ENCODE results near the gene LPCAT1. TPM values are rescaled to one million over a fixed set of nuclear protein-coding genes. Genes with fewer than 3 reads are reported as not detected.

Gene LPCAT1
- total RNA-seq, 1 donor from 2014 or later: 86.2 TPM

DNA sequence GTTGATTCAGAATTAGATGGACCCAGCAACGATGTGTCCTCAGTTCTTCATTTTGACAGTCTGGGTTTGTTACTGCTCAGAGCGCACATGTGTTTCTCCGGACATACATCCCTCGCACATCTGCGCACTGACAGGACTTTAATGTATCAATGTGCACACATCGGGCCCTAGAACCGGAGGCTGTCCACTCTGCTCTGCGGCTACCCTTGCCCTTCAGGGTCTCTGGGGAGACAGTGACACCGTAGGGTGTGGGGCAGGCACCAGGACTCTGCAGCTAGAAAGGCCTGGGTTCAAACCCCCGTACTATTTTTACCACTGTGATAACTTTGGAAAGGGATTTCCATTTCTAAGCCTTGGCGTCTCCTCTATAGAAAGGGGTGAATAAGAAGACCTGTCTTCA, 23.5 kb upstream of the LPCAT1 start:
- DNase-seq (ENCODE audit: low spot score in 2 of 2): no peak
- Histone ChIP-seq H3K4me3 (no peak overlapping the region), H3K27ac (no peak overlapping the region), H3K27me3 (no peaks in the 10 kb centered on the region), H3K9me3 (no peaks in the 10 kb centered on the region), H3K36me3 (no peaks in the 10 kb centered on the region), H3K4me1 (peaks cover 1 to 2% of the 10 kb centered on the region in 2 donors)
- intact Hi-C loops (cut with DNase I): no loop called here
- no peak for TF ChIP-seq CTCF (IDR thresholded peaks at IDR 0.05)

DNA sequence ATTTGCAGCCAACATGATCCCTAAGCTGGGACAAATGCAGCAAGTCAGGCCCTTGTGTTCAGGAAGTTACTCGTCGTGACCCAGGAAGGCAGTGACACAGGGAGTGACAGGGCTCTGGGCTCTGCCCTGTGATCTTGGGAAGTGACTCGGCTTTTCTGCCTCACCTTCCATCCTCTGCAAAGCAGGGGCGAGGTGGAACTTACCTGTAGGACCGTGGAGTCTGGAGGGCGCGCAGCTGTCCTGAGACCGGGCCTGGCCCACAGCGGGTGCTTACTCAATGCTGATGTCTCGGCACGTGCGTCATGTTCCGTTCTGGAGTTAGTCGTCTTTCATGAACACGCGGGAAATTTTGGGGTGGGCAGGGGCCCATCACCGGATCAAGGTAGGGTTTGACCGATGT, 22.8 kb upstream of the LPCAT1 start:
- Histone ChIP-seq H3K4me3 (no peak overlapping the region), H3K27ac (no peak overlapping the region), H3K9me3 (no peaks in the 10 kb centered on the region), H3K27me3 (no peaks in the 10 kb centered on the region), H3K36me3 (no peaks in the 10 kb centered on the region), H3K4me1 (peaks cover 8% of the 10 kb centered on the region in 2 donors)
- peak in 1 of 2 donors; percentile 61 for DNase-seq (ENCODE audit: low spot score in 2 of 2)
- no peak for TF ChIP-seq CTCF (IDR thresholded peaks at IDR 0.05)
- intact Hi-C loops (cut with DNase I): no loop called here

GRCh38 chr5:1545805-1546355, 22.1 kb upstream of the LPCAT1 start:
- no peak for TF ChIP-seq CTCF (IDR thresholded peaks at IDR 0.05)
- Histone ChIP-seq H3K4me1 (peaks cover 8 to 10% of the 10 kb centered on the region in 2 donors), H3K4me3 (no peak overlapping the region), H3K27me3 (no peaks in the 10 kb centered on the region), H3K27ac (no peak overlapping the region), H3K9me3 (no peaks in the 10 kb centered on the region), H3K36me3 (no peaks in the 10 kb centered on the region)
- peak in 1 of 2 donors; percentile 40 for DNase-seq (ENCODE audit: low spot score in 2 of 2)
- intact Hi-C loops (cut with DNase I): no loop called here

- no peak for TF ChIP-seq CTCF (IDR thresholded peaks at IDR 0.05)
- Histone ChIP-seq H3K4me3 (no peak overlapping the region), H3K9me3 (no peaks in the 10 kb centered on the region), H3K27me3 (no peaks in the 10 kb centered on the region), H3K27ac (no peak overlapping the region), H3K36me3 (no peaks in the 10 kb centered on the region), H3K4me1 (peaks cover 8 to 10% of the 10 kb centered on the region in 2 donors)
- peak in 1 of 2 donors; percentile 30 for DNase-seq (ENCODE audit: low spot score in 2 of 2)
- intact Hi-C loops (cut with DNase I): no loop called here
Measured at GRCh38 chr5:1545126-1545804, 21.5 kb upstream of the LPCAT1 start.

DNA sequence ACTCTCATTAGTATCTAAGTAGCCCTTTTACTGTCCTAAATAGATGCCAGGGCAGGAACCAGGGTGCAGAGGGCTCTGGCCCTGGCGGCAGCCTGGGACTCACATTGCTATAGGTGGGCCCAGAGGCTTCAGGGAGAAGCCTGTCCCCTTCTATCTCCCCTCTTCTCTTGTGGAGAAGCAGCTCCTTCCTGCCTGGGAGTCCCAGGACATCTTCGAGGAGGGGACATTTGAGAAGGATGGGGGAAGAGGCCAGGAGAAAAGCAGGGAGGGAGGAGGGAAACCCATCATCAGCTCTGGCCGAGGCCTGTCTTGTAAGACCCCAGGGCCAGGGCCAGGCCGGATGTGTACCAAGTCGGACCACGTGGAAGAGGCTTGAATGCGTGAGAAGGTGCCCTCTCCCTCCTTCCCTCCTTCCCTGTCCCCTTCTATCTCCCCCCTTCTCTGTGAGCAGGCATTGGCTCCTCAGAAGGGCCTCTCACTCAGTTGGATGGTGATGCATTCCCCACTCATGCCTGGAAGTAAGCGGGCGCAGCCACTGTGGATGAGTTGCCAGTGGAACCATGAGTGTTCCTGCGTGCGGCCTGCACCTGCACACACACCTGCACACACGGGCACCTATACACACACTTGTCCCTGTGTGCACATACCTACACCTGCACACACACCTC, 20.7 kb upstream of the LPCAT1 start:
- Histone ChIP-seq H3K27me3 (no peaks in the 10 kb centered on the region), H3K27ac (no peak overlapping the region), H3K9me3 (no peaks in the 10 kb centered on the region), H3K4me3 (no peak overlapping the region), H3K36me3 (no peaks in the 10 kb centered on the region), H3K4me1 (peaks cover 8 to 10% of the 10 kb centered on the region in 2 donors)
- peak in 1 of 2 donors; percentile 56 for DNase-seq (ENCODE audit: low spot score in 2 of 2)
- intact Hi-C loops (cut with DNase I): no loop called here
- no peak for TF ChIP-seq CTCF (IDR thresholded peaks at IDR 0.05)
